T-helper 2 cell treated with Interferon-gamma antibody and Interleukin-4, amounts not matched to agents 5 μg/mL and 100 μg/mL, for 36 hours (primary cell): ENCODE results near the gene VAV2.
"Not testable (repeated sequence)": the region's sequence is repeated elsewhere in the genome, so short reads cannot be mapped to it uniquely, and the experiment has no call there.

Source experiments
- DNase-seq: peaks from one replicate; pipeline ENCODE4 v3.0.0; 2021; ENCODE audit warnings: low spot score
- H3K27ac Mint-ChIP-seq: one replicate; pipeline ENCODE4 v1.8.0; 2021; ENCODE audit warnings: mild to moderate bottlenecking, mixed read lengths
- H3K27me3 Mint-ChIP-seq: one replicate; pipeline ENCODE4 v1.8.0; 2021; ENCODE audit warnings: low read depth, mixed read lengths
- H3K36me3 Mint-ChIP-seq: one replicate; pipeline ENCODE4 v1.8.0; 2021; ENCODE audit warnings: low read depth, mixed read lengths
- H3K4me1 Mint-ChIP-seq: one replicate; pipeline ENCODE4 v1.8.0; 2021; ENCODE audit warnings: low read depth, mixed read lengths
- H3K4me3 Mint-ChIP-seq: one replicate; pipeline ENCODE4 v1.8.0; 2022; ENCODE audit warnings: mild to moderate bottlenecking, moderate library complexity, mixed read lengths
- H3K9me3 Mint-ChIP-seq: one replicate; pipeline ENCODE4 v1.8.0; 2021; ENCODE audit warnings: mixed read lengths

VAV2 gene

DNA sequence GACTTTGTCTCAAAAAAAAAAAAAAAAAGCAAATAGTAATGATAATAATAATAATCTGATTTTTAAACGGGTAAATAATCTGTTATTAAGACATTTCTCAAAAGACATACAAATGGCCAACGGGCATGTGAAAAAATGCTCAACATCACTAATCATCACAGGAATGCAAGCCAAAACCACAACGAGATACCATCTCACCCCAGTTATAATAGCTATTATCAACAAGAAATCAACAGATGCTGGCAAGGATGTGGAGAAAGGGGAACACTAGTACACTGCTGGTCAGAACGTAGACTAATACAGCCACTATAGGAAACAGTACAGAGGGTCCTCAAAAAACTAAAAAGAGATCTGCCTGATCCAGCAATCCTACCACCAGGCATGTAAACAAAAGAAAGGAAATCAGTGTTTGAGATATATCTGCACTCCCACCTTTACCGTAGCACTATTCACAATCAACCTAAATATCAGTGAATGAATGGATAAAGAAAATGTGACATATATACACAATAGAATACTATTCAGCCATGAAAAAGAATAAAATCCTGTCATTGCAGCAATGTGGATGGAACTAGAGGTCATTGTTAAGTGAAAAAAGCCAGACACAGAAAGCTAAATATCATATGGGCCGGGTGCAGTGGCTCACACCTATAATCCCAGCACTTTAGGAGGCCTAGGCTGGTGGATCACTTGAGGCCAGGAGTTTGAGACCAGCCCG is 24.9 kb downstream of the VAV2 start:
- Mint-ChIP-seq H3K4me1 (peaks cover 4% of the 10 kb centered on the region), H3K36me3 (peaks cover 2% of the 10 kb centered on the region), H3K27me3 (no peaks in the 10 kb centered on the region), H3K9me3 (peaks cover 8% of the 10 kb centered on the region), H3K4me3 (no peak overlapping the region), H3K27ac (no peak overlapping the region)
- DNase-seq: no peak

DNA sequence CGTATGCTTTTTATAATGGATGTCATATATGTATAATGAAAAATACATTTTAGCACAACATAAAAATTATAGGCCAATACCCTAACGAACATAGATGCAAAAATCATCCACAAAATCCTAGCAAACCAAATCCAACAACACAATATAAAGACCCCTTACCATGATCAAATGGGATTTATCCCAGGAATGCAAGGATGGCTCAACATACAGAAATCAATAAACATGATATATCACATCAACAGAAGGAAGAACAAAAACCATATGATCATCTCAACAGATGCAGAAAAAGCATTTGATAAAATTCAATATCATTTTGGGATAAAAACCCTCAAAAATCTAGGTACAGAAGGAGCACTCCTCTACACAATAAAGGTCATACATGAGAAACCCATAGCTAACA is 27.7 kb downstream of the VAV2 start:
- H3K9me3 Mint-ChIP-seq: peaks cover 8% of the 10 kb centered on the region
- DNase-seq: no peak
- peaks cover 2% of the 10 kb centered on the region for H3K36me3 Mint-ChIP-seq
- H3K4me3 Mint-ChIP-seq: no peak overlapping the region
- peaks cover 4% of the 10 kb centered on the region for H3K4me1 Mint-ChIP-seq
- H3K27me3 Mint-ChIP-seq: no peaks in the 10 kb centered on the region
- no peak overlapping the region for H3K27ac Mint-ChIP-seq

DNA sequence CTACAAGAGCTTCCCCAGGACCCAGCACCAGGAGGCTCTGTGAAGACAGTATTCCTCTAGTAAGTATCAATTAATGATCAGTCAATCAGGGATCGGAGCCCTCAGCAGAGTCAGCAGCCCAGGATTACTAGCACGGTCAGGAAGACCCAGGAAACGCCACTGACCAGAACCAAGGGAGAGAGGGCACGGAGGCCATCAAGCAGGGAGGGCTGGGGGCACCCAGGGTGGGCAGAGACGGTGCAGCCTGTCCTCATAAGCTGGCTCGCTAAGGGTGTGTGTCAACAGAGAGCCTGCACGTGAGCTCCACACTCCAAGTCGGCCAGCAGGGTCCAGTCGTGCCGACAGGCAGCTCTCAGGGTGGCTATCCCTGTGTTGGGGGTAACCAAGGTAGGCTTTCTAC is 29.0 kb downstream of the VAV2 start:
- Mint-ChIP-seq H3K27me3 (no peaks in the 10 kb centered on the region), H3K4me1 (peaks cover 4% of the 10 kb centered on the region), H3K4me3 (no peak overlapping the region), H3K27ac (no peak overlapping the region), H3K9me3 (peaks cover 8% of the 10 kb centered on the region), H3K36me3 (peaks cover 2% of the 10 kb centered on the region)
- no peak for DNase-seq

DNA sequence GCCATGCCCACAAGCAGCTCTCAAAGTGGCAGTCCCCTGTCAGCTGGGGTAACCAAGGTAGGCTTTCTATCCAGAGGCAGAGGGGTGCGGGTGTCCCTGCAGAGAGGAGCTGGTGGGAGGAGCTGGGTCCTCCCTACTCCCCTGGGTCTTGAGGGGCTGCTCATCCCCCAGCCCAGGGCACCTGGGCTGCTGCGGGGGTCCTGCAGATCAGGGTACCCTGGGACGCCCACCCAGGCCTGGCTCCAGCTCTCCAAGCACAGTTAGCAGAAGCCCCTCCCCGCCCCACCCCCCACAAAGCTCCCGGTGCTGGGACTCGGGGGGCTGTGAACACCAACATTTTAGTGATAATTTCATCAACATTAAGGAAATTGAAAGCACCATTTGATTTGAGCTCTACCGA is 29.8 kb downstream of the VAV2 start:
- Mint-ChIP-seq H3K9me3 (peaks cover 8% of the 10 kb centered on the region), H3K4me1 (peaks cover 4% of the 10 kb centered on the region), H3K4me3 (no peak overlapping the region), H3K36me3 (peaks cover 2% of the 10 kb centered on the region), H3K27me3 (no peaks in the 10 kb centered on the region), H3K27ac (no peak overlapping the region)
- DNase-seq: no peak

DNA sequence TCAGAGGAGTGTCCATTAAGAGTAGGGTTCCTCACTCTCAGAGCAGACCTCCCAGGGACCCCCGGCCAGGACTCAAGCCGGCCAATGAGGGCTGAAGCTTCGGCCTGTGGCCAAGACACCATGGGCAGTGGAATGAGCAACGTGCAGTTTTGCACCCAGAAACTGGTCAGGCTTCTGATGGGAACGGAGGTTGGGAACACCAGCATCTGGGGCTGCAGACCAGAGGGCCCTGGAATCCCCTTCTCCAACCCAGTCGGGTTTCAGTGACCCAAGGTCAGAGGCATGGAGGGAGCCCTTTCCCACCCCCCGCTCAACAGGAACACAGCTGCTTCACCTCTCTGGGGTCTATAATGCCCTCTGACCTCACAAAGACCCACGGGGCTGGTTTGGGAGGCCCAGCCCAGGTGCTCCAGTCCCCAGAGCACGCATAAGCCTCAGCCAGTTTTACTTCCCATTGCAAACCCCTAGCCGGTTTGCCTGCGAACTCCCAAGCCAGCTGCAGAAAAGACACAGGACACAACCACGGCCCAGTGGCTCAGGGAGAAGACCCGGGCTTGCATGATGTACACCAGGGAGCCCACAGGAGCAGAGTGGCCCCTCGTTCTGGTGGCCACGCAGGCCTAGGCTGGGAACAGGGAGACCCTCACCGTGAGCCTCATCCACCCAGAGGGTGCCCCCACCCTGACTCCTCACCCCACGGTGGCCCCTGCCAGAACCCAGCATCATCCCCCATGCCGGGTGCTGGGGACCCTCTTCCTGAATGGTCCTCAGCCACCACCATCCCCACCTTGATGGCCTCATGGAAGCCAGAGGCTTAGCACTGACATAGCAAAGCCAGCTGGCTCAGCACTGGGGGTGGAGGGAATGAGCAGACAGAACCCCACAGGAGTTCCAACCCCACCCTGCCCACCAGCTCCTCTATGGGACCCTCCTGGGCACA is 30.6 kb downstream of the VAV2 start:
- Mint-ChIP-seq H3K27me3 (no peaks in the 10 kb centered on the region), H3K4me3 (no peak overlapping the region)

DNA sequence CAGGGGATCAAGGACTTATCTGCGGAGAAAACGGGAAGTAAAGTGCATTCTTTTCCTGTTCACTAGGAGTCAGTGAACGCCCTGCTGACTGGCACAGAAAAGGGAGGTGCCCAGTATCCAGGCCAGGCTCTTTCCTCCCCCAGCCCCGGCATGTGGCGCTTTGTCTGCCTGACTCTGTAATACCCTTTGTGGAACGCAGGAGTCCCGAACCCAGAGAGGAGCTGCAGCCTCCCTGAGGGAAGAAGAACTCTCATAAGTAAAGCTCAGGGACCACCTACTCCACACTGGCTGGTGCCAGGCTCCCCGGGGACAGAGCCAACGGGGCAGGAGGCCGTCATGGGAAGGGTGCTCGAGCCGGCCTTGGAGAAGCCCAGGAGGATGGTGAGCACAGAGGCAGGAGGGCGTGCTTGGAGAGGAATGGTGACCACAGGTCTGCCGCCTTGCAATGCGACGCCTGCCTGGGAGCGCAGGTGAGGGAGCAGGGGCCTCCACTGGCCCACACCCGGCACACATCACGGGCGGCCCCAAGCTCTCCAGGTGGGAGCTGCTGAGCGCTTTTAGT is 31.5 kb downstream of the VAV2 start:
- Mint-ChIP-seq H3K36me3 (peaks cover 2% of the 10 kb centered on the region), H3K4me1 (no peaks in the 10 kb centered on the region), H3K9me3 (peaks cover 8% of the 10 kb centered on the region), H3K4me3 (no peak overlapping the region), H3K27ac (no peak overlapping the region), H3K27me3 (no peaks in the 10 kb centered on the region)
- DNase-seq: no peak

More for the DNA sequence above, 30.6 kb downstream of the VAV2 start:
- no peak for DNase-seq
- peaks cover 2% of the 10 kb centered on the region for H3K36me3 Mint-ChIP-seq
- no peaks in the 10 kb centered on the region for H3K4me1 Mint-ChIP-seq
- H3K9me3 Mint-ChIP-seq: peaks cover 8% of the 10 kb centered on the region
- H3K27ac Mint-ChIP-seq: no peak overlapping the region

DNA sequence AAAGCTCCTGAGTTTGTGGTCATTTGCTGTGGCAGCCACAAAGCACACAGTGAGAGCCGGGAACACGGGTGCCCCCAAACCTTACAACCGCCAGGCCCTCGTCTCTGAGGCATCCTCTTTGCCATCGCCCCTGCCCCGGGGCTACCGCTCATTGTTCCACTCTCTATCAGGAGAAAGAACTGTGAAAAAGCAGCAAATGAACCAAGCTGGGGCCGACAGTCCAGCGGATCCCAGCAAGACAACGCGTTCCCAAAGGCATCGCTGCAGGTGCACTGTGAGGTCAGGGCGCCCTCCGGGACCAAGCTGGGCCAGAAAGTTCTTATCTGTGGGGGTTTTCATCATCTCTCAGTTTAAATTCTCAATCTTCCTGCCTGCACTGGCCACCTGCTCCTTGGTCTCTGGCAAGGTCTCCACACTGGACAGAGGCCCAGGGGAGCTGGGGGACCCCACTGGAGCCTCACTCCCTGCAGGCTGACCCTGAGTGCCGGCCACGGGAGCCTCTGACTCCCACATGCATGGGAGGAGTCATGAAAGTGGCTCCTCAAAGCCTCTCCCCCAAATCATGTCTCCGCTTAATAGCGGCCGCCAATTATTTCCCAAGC is 32.1 kb downstream of the VAV2 start:
- Mint-ChIP-seq H3K9me3 (peaks cover 8% of the 10 kb centered on the region), H3K4me3 (no peak overlapping the region), H3K4me1 (no peaks in the 10 kb centered on the region), H3K27me3 (no peaks in the 10 kb centered on the region), H3K36me3 (peaks cover 2% of the 10 kb centered on the region), H3K27ac (no peak overlapping the region)
- DNase-seq: no peak

DNA sequence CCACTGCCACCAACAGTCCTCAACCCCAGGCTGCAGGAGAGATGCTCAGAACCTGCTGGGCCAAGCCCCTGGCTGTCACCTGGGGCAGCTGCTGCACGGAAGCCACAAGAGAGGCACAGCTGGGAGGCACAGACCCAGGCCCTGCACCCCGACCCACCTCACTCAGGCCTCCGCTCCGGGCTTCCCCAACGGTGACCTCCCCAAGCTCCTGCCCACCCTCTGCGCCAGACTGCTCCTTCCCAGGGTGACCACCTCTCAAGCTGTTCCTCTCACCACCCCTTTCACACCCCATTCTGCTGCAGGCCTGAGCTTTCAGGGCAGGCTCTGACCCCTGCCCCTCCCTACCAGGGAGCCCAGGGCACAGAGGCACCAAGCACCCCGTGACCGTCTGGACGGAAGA is 33.0 kb downstream of the VAV2 start:
- no peak overlapping the region for H3K4me3 Mint-ChIP-seq
- H3K9me3 Mint-ChIP-seq: no peaks in the 10 kb centered on the region
- H3K27me3 Mint-ChIP-seq: no peaks in the 10 kb centered on the region
- H3K36me3 Mint-ChIP-seq: no peaks in the 10 kb centered on the region
- H3K27ac Mint-ChIP-seq: no peak overlapping the region
- no peak for DNase-seq
- no peaks in the 10 kb centered on the region for H3K4me1 Mint-ChIP-seq

DNA sequence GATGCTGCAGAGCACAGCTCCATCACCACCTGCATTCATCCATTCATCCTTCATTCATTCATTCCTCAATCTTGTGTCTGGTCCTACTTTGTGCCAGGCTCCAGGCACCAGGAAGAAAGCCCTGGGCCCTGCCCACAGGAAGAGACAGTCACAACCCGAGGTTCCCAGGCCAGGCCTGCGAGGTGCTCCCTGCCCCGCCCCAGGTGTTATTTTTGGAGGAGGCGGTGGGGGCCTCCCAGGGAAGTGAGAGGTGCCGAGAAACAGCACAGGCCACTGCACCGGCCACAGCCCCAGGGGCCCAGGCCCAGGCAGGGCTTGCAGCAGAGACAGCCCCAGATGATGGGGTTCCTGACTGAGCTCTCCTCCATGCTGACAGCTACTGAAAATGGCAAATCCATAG is 33.4 kb downstream of the VAV2 start:
- Mint-ChIP-seq H3K27ac (no peak overlapping the region), H3K4me1 (peaks cover 3% of the 10 kb centered on the region), H3K4me3 (no peak overlapping the region), H3K27me3 (no peaks in the 10 kb centered on the region), H3K9me3 (no peaks in the 10 kb centered on the region), H3K36me3 (no peaks in the 10 kb centered on the region)
- no peak for DNase-seq

DNA sequence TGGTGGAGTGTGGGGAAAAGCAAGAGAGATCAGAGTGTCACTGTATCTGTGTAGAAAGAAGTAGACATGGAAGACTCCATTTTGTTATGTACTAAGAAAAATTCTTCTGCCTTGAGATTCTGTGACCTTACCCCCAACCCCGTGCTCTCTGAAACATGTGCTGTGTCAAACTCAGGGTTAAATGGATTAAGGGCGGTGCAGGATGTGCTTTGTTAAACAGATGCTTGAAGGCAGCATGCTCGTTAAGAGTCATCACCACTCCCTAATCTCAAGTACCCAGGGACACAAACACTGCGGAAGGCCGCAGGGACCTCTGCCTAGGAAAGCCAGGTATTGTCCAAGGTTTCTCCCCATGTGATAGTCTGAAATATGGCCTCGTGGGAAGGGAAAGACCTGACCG is 34.4 kb downstream of the VAV2 start:
- H3K27me3 Mint-ChIP-seq, H3K4me3 Mint-ChIP-seq, H3K9me3 Mint-ChIP-seq, DNase-seq, H3K27ac Mint-ChIP-seq, H3K4me1 Mint-ChIP-seq, H3K36me3 Mint-ChIP-seq: not testable (repeated sequence)

DNA sequence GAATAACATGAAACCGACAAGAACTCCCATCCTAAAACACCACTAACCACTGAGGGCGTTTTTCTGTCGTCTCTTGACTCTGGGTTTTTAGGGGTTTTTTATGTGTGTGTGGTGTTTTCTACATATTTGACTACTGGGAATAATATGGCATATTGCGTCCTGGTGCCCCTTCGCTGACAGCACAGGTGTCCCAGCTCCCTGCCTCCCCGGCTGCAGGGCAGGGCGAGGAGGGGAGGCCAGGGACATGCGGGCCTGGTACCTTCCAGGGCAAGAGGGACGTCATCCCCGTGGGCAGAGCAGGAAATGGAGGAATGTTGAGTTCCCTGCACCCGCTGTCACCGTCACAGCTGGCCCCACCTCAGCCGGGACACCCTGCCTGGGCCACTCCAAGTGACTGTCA is 34.8 kb downstream of the VAV2 start:
- DNase-seq: no peak
- Mint-ChIP-seq H3K27me3 (no peaks in the 10 kb centered on the region), H3K27ac (no peak overlapping the region), H3K9me3 (no peaks in the 10 kb centered on the region), H3K4me1 (peaks cover 3% of the 10 kb centered on the region), H3K4me3 (no peak overlapping the region), H3K36me3 (no peaks in the 10 kb centered on the region)

DNA sequence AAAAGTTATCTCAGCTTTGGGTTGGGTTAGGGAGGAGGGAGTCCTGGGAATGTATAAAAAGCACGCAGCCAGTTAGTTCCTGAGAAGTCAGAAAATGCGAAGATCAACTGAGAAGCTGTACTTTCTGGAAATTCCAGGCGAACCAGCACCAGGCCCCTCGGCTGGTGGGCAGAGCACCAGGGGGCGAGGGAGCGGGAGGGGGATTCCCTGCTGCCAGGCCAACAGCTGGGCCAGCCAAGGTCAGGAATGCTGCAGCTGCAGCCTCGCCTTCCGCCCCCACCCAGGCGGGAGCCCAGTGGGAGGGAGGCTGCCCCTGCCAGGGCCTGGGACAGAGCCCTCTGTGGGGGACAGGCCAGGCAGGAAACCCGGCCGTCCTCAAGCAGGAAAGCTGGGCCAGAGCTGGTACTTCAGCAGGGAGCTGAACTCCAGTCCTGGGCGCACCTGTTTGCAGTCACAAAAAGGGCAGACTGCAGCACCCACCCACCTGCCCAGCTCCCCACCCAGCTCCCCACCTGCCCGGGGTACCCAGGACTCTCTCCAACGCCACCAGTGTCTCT is 35.5 kb downstream of the VAV2 start:
- Mint-ChIP-seq H3K27ac (peak overlapping the region; percentile 63), H3K4me3 (no peak overlapping the region), H3K9me3 (no peaks in the 10 kb centered on the region), H3K36me3 (no peaks in the 10 kb centered on the region), H3K4me1 (peaks cover 3% of the 10 kb centered on the region), H3K27me3 (no peaks in the 10 kb centered on the region)
- no peak for DNase-seq

DNA sequence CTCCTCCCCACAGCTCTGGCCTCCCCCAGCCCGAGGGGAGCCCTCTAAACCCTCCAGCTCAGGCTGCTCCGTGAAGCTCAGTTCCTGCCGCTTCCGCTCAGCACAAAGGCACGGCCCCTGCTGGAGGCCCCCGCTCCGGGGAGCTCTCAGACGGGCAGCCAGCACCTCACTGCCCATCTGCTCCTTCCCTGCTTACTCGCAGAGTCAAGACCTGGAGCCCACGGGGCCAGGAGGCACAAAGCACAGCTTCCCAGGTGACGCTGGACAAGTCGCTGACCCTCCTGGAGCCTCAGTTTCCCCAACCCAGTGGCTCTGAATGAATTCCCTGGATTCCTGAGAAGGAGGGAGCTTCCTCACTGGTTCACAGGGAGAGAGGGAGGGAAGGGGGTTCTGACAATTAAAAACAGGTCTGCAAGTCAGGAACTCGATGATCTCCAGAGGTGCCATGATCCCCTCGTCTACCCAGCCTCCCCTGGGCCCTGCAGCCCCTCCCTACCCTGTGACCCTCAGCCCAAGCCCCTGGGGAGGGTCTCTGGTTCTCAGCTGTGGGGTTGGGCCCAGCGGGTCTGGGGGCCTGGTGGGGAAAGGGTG is 36.2 kb downstream of the VAV2 start:
- no peaks in the 10 kb centered on the region for H3K27me3 Mint-ChIP-seq
- no peak for DNase-seq
- H3K9me3 Mint-ChIP-seq: no peaks in the 10 kb centered on the region
- peaks cover 3% of the 10 kb centered on the region for H3K4me1 Mint-ChIP-seq
- H3K36me3 Mint-ChIP-seq: no peaks in the 10 kb centered on the region
- H3K27ac Mint-ChIP-seq: peak overlapping the region; percentile 63
- H3K4me3 Mint-ChIP-seq: no peak overlapping the region
